ENCODE data around the gene SOX12.

Gene SOX12

GRCh38 chr20:311609-312008 lies 13.7 kb upstream of the SOX12 start:
- no peak overlapping the region for H3K4me3 ChIP-seq (ENCODE audit: low read length)
- TF ChIP-seq CTCF (conservative IDR thresholded peaks at IDR 0.05; ENCODE audit: low read depth, low read length), result no peak
- DNase-seq (ENCODE audit: low read depth), result no peak

GRCh38 chr20:312067-312466 lies 13.3 kb upstream of the SOX12 start:
- no peak overlapping the region for H3K4me3 ChIP-seq (ENCODE audit: low read length)
- DNase-seq (ENCODE audit: low read depth), result no peak
- TF ChIP-seq CTCF (conservative IDR thresholded peaks at IDR 0.05; ENCODE audit: low read depth, low read length), result no peak

GRCh38 chr20:312866-313265 lies 12.5 kb upstream of the SOX12 start:
- H3K4me3 ChIP-seq (ENCODE audit: low read length), result no peak overlapping the region
- TF ChIP-seq CTCF (conservative IDR thresholded peaks at IDR 0.05; ENCODE audit: low read depth, low read length), result no peak
- no peak for DNase-seq (ENCODE audit: low read depth)

GRCh38 chr20:313402-313801 lies 11.9 kb upstream of the SOX12 start:
- DNase-seq (ENCODE audit: low read depth), result no peak
- H3K4me3 ChIP-seq (ENCODE audit: low read length), result no peak overlapping the region
- TF ChIP-seq CTCF (conservative IDR thresholded peaks at IDR 0.05; ENCODE audit: low read depth, low read length), result no peak

GRCh38 chr20:313948-314347 lies 11.4 kb upstream of the SOX12 start:
- no peak for TF ChIP-seq CTCF (conservative IDR thresholded peaks at IDR 0.05; ENCODE audit: low read depth, low read length)
- DNase-seq (ENCODE audit: low read depth), result no peak
- H3K4me3 ChIP-seq (ENCODE audit: low read length), result no peak overlapping the region

- no peak for TF ChIP-seq CTCF (conservative IDR thresholded peaks at IDR 0.05; ENCODE audit: low read depth, low read length)
- no peak overlapping the region for H3K4me3 ChIP-seq (ENCODE audit: low read length)
- no peak for DNase-seq (ENCODE audit: low read depth)
Observed at GRCh38 chr20:316316-317068, 8.9 kb upstream of the SOX12 start.

Data from retinal pigment epithelial cell (primary cell).